IPS DF 6.9 (cell line): ENCODE measurements around the gene RRP1.

Experiments
- DNase-seq: peaks from one replicate; pipeline ENCODE4 v3.0.0-alpha.2; 2013; ENCODE audit warnings: low read depth, low spot score
- H3K27ac ChIP-seq: one replicate; pipeline ENCODE4 v1.5.1; 2013; ENCODE audit warnings: low read length, control low read depth
- H3K27me3 ChIP-seq: 2 replicates; pipeline ENCODE4 v1.6.1; 2013; ENCODE audit warnings: mild to moderate bottlenecking, low read length; ENCODE audit not compliant: control insufficient read depth, insufficient read depth
- H3K36me3 ChIP-seq: 2 replicates; pipeline ENCODE4 v1.6.1; 2013; ENCODE audit warnings: low read length; ENCODE audit not compliant: control insufficient read depth, insufficient read depth
- H3K4me1 ChIP-seq: 2 replicates; pipeline ENCODE4 v1.6.1; 2013; ENCODE audit warnings: low read length; ENCODE audit not compliant: control insufficient read depth, insufficient read depth
- H3K4me3 ChIP-seq: 2 replicates; pipeline ENCODE4 v1.5.1; 2013; ENCODE audit warnings: mild to moderate bottlenecking, low read length
- H3K9me3 ChIP-seq: 2 replicates; pipeline ENCODE4 v1.6.1; 2013; ENCODE audit warnings: low read length, inconsistent platforms; ENCODE audit not compliant: control insufficient read depth, insufficient read depth
- WGBS: extraction: QIAGEN DNeasy Blood & Tissue Kit; methylation state at CpG from one replicate; pipeline ENCODE4 v1.1.7; 2013; ENCODE audit warnings: mixed read lengths, missing lambda C conversion rate; ENCODE audit not compliant: insufficient read length, insufficient coverage; 5-methylcytosine and 5-hydroxymethylcytosine counted together

Gene RRP1

DNA sequence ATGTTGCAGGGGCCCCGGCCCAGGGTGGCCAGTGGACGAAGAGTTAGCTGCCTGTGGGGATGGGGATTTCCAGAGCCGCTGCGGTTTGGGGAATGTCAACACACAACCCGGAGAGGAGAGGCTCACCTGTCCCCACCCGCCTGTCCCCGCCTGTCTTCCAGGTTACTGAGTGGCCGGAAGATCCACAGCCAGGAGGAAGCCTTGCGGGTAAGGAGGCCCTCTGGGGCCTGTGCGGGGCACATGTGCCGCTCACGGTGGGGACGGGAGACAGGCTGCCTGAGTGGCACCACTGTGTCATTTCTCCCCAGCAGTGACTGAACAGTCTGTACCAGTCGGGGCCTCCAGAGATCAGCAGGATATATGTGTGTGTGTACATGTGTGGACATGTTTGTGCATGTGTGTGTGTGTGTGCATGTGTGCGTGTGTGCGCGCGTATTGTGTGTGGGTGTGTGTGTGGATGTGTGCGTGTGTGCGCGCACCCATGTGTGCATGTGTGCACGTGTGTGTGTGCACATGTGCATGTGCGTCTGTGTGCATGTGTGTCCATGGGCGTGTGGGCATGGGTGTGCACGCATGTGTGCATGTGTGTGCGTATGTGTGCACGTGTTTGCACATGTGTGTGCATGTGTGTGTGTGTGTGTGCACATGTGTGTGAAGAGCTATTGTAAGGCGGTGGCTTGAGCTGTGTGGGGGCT, 38.9 kb upstream of the RRP1 start:
- H3K4me3 ChIP-seq = no peak overlapping the region
- no peaks in the 10 kb centered on the region for H3K4me1 ChIP-seq
- H3K27ac ChIP-seq = no peak overlapping the region
- H3K27me3 ChIP-seq = no peaks in the 10 kb centered on the region
- no peak for DNase-seq
- H3K9me3 ChIP-seq = no peaks in the 10 kb centered on the region
- WGBS = no CpG with 5 or more reads among the region's 28 CpGs
- peaks cover 20% of the 10 kb centered on the region for H3K36me3 ChIP-seq

DNA sequence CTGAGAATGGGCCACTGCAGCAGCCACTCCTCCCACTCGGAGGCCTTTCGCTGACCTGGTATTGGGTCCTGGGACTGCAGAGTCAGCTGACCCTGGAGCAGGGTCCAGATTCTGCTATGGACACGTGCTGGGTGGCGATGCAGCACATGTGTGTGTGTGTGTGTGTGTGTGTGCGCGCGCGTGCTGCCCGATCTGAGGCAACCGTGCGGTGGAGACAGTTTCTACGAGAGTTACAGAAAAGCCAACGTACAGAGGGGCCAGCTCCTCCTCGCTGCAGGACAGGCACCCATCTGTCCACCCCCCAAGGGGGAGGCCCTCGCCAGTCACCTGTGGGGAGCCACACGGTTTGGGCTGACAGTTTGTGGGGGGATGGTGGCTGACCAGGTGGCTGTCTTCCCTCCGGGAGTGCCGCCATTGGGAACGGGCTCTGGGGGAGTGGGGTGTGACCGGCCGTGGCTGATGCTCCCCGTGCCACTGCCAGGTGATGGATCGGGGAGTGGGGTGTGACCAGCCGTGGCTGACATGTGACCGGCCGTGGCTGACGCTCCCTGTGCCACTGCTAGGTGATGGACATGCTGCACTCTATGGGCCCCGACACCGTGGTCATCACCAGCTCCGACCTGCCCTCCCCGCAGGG, 37.3 kb upstream of the RRP1 start:
- H3K27ac ChIP-seq = no peak overlapping the region

DNA sequence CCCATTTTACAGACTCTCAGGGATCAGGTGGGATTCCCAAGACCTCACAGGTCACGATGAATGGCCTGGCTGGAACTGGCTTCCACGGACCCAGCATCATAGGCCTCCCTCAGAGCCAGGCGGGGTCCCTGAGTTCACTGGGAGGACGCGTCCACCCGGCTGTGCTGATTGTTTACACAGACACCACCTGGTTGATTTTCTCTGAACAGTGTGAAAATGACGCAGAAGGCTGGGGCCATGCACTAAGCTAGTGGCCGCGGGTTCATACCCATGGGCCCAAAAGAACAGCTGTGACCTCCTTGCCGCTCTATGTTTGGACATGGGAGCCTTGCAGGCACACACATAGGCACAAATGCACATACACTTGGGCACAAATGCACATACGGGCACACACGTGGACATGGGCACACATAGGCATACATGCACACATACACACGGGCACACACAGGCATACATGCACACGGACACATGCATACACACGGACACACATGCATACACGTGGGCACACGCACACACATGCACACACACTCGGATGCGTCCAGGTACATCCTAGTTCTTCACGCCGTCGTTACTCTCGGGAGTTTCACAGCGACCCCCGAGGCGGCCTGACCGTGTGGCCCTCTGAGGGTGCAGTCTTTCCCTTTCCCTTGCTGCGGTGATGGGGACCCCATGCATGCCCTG, 36.5 kb upstream of the RRP1 start:
- WGBS = no CpG with 5 or more reads among the region's 28 CpGs
- peaks cover 22% of the 10 kb centered on the region for H3K36me3 ChIP-seq

More for the DNA sequence above, 37.3 kb upstream of the RRP1 start:
- no peak for DNase-seq
- Histone ChIP-seq H3K4me1 (no peaks in the 10 kb centered on the region), H3K36me3 (peaks cover 25% of the 10 kb centered on the region), H3K27me3 (no peaks in the 10 kb centered on the region), H3K4me3 (no peak overlapping the region), H3K9me3 (no peaks in the 10 kb centered on the region)
- no CpG with 5 or more reads among the region's 31 CpGs for WGBS

DNA sequence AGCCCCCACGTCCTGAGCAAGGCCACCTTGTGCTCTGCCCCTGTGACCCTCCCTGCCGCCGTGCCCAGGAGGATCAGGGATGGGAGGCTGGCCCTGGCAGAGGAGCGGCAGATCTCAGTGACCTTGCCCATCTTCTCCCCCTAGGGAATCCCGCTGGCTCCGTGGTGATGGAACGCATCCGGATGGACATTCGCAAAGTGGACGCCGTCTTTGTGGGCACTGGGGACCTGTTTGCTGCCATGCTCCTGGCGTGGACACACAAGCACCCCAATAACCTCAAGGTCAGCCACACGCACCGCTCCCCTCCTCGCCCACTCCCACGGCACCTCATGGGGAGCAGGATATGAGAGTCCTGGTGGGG, 36.0 kb upstream of the RRP1 start:
- Histone ChIP-seq H3K27ac (no peak overlapping the region), H3K9me3 (no peaks in the 10 kb centered on the region), H3K36me3 (peaks cover 22% of the 10 kb centered on the region), H3K4me3 (no peak overlapping the region), H3K4me1 (no peaks in the 10 kb centered on the region), H3K27me3 (no peaks in the 10 kb centered on the region)
- no peak for DNase-seq
- WGBS = no CpG with 5 or more reads among the region's 16 CpGs

More for the DNA sequence above, 36.5 kb upstream of the RRP1 start:
- H3K27ac ChIP-seq = no peak overlapping the region
- H3K4me1 ChIP-seq = no peaks in the 10 kb centered on the region
- no peaks in the 10 kb centered on the region for H3K9me3 ChIP-seq
- no peaks in the 10 kb centered on the region for H3K27me3 ChIP-seq
- DNase-seq = no peak
- H3K4me3 ChIP-seq = no peak overlapping the region

DNA sequence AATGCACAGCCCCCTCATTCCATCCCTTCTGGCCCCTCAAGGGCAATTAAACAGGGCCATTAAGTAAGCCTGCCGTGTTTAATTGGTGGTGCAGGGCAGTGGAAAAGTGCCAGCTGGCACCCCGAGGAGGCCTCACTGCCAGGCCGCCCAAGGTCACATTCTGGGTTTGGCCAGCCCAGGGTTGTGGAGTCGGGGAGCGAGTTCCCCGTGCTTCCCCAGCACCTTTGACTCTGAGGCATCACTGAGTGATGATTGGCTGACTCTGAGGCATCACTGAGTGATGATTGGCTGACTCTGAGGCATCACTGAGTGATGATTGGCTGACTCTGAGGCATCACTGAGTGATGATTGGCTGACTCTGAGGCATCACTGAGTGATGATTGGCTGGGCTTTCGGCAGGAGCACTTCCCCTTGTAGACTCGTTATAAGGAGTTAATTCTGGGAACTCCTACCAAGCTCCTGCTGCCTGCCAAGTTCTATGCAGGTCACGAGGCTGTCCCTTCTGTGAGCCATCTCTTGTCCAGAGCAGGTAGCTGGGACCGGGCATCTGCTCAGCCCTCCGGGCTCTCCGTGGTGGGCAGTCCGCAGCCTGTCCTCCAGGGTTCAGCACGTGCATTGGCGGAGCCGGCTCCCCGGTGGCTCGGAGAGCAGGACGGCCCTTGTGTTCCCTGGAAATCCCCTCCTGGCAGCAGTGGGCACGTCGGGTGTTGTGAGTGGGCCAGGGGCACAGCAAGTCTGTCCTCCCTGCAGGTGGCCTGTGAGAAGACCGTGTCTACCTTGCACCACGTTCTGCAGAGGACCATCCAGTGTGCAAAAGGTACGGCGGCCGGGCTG, 34.2 kb upstream of the RRP1 start:
- Histone ChIP-seq H3K9me3 (no peaks in the 10 kb centered on the region), H3K27me3 (no peaks in the 10 kb centered on the region), H3K4me3 (no peak overlapping the region), H3K27ac (no peak overlapping the region), H3K4me1 (no peaks in the 10 kb centered on the region), H3K36me3 (peaks cover 25% of the 10 kb centered on the region)
- no CpG with 5 or more reads among the region's 26 CpGs for WGBS
- DNase-seq = no peak

DNA sequence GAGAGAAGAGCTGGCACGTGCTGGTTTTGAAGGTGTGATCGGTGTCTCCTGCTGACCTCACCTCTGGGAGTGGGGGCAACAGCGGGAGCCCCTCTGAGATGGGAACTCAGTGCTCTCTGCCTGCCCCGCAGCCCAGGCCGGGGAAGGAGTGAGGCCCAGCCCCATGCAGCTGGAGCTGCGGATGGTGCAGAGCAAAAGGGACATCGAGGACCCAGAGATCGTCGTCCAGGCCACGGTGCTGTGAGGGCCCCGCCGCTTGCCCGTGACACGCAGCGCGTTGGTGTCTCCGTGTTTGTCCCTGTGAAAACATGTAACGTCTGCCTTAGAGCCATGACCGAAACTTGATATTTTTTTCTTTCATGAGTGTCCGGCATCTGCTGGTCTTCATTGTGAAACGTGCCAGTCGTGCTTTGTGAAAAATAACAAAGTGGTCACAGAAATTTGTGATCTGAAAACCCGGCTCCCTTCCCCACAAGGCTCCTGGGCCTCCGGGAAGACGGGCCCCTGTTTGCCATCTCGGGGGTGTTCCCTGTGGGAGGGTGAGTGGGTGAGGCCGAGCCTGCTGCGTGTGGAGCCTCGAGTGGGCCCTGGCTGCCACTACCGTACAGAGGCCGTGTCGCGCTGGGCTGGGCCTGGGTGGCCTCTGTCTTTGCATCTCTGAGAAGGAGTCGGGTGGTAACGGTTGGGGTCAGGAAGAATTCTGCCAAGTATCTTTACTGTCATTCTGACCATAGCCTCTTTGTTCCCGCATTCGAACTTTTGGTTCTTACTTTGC, 33.4 kb upstream of the RRP1 start:
- DNase-seq = no peak
- Histone ChIP-seq H3K36me3 (peaks cover 23% of the 10 kb centered on the region), H3K4me3 (no peak overlapping the region), H3K27ac (no peak overlapping the region), H3K9me3 (no peaks in the 10 kb centered on the region), H3K4me1 (no peaks in the 10 kb centered on the region), H3K27me3 (no peaks in the 10 kb centered on the region)
- no CpG with 5 or more reads among the region's 37 CpGs for WGBS

DNA sequence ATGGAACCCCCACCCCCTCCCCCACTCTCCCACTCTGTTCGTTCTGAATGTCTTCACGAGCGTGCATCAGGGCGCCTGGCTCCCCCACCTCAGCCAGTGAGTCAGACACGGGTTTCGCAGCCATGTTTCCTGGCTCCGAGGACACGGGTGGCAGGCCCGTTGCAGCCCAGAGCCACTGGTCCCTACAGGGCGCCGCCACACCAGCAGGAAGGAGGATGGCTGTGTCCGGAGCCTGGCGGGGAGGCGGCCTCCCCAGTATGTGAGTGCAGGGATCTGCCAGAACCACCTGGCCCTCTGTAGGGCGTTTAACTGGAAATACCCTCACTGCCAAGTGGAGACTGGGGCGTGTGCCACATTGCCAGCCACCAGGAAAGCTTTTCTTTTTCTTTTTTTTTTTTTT, 31.8 kb upstream of the RRP1 start:
- H3K27ac ChIP-seq = no peak overlapping the region
- WGBS = no CpG with 5 or more reads among the region's 16 CpGs

DNA sequence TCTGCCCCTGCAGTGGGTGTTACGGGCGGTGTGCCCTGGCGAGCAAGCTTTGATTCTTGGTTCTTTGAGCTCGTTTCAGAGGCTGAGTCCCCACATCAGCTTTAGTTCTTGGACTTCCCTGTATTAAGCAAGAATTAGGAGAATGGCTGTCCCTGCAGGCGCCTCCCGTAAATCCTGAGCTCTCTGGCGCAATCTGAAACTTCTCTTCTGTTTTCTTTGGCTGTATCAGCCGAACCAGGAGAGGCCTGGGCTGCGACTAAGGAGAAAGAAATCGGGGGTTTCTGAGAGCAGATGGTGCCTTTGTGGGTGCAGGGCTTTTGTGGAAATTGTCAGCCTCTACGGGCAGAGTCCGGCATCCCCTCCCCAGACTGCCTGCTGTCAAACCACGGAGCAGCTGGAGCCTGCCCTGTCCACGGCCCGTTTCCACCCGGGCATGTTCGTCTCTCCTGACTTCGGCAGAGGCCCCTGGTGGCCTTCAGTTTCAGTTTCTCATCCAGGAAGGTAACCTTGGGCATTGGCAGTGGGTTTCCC, 31.2 kb upstream of the RRP1 start:
- WGBS = no CpG with 5 or more reads among the region's 18 CpGs
- H3K27me3 ChIP-seq = no peaks in the 10 kb centered on the region
- H3K4me1 ChIP-seq = no peaks in the 10 kb centered on the region
- no peak overlapping the region for H3K27ac ChIP-seq
- no peak for DNase-seq
- peaks cover 20% of the 10 kb centered on the region for H3K36me3 ChIP-seq
- H3K4me3 ChIP-seq = no peak overlapping the region
- no peaks in the 10 kb centered on the region for H3K9me3 ChIP-seq

More for the DNA sequence above, 31.8 kb upstream of the RRP1 start:
- H3K9me3 ChIP-seq = no peaks in the 10 kb centered on the region
- no peaks in the 10 kb centered on the region for H3K4me1 ChIP-seq
- no peak for DNase-seq
- no peaks in the 10 kb centered on the region for H3K27me3 ChIP-seq
- H3K36me3 ChIP-seq = peaks cover 24% of the 10 kb centered on the region
- H3K4me3 ChIP-seq = no peak overlapping the region

DNA sequence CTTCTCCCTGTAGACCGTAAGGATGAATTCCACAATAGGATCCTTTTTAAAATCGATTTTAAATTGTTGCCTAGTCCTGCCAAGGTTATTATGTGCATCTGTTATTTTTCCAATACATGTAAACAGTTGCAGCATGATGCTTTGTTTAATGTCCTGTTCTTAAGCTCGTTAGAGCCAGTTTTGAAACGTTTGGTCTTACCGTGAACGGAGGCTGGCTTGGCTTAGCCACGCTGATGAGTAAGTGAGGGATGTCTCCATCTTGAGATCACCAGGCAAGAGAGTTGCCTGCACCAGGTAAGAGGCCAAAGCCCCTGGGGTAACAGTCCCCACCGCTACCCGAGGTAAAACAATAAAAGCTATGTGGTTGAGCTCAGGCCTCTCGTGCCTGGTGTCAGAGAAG, 30.6 kb upstream of the RRP1 start:
- no CpG with 5 or more reads among the region's 10 CpGs for WGBS
- H3K36me3 ChIP-seq = peaks cover 20% of the 10 kb centered on the region
- DNase-seq = no peak
- no peak overlapping the region for H3K27ac ChIP-seq
- no peaks in the 10 kb centered on the region for H3K4me1 ChIP-seq
- H3K27me3 ChIP-seq = no peaks in the 10 kb centered on the region
- H3K4me3 ChIP-seq = no peak overlapping the region
- no peaks in the 10 kb centered on the region for H3K9me3 ChIP-seq
